NT2/D1 (cell line): Measurements from ENCODE around the gene MGAT4B.
A peak's percentile ranks its signal among the peaks of the same experiment; 100 is the strongest.

Experiments used
- DNase-seq: peaks from one replicate; pipeline ENCODE4 v3.0.0-alpha.2; 2011; ENCODE audit warnings: low read depth, low spot score
- H3K27me3 ChIP-seq: 2 replicates; pipeline ENCODE4 v1.6.0; 2011; ENCODE audit warnings: mild to moderate bottlenecking; ENCODE audit not compliant: insufficient read length, insufficient read depth
- H3K36me3 ChIP-seq: 2 replicates; pipeline ENCODE4 v1.6.1; 2011; ENCODE audit warnings: mild to moderate bottlenecking, low read length, mixed read lengths; ENCODE audit not compliant: insufficient read depth, insufficient read length
- H3K4me1 ChIP-seq: 2 replicates; pipeline ENCODE4 v1.5.1; 2011; ENCODE audit not compliant: insufficient read depth, insufficient read length
- H3K4me3 ChIP-seq: 2 replicates; pipeline ENCODE4 v1.5.1; 2011; ENCODE audit warnings: low read depth; ENCODE audit not compliant: insufficient read length
- H3K9ac ChIP-seq: 2 replicates; pipeline ENCODE4 v1.6.0; 2011; ENCODE audit warnings: low read depth; ENCODE audit not compliant: insufficient read length
- H3K9me3 ChIP-seq: 2 replicates; pipeline ENCODE4 v1.5.1; 2011; ENCODE audit warnings: mild to moderate bottlenecking, low read length; ENCODE audit not compliant: insufficient read depth
- SUZ12 ChIP-seq: IDR thresholded peaks from 2 replicates; pipeline ENCODE4 v1.6.1; 2011; ENCODE audit not compliant: insufficient read length, insufficient read depth; ENCODE audit errors: extremely low read depth
- YY1 ChIP-seq: IDR thresholded peaks from 2 replicates; pipeline ENCODE4 v1.6.1; 2011; ENCODE audit not compliant: insufficient read length, insufficient read depth
- ZNF274 ChIP-seq: IDR thresholded peaks from 2 replicates; pipeline ENCODE4 v1.6.1; 2011; ENCODE audit warnings: mild to moderate bottlenecking, low read depth, low read length

Gene MGAT4B

GRCh38 chr5:179803651-179804554 is 2.8 kb downstream of the MGAT4B start:
- H3K27me3 ChIP-seq: no peaks in the 10 kb centered on the region
- no peak for TF ChIP-seq YY1
- TF ChIP-seq ZNF274: no peak
- TF ChIP-seq SUZ12: no peak
- H3K4me1 ChIP-seq: peaks cover 26% of the 10 kb centered on the region
- no peaks in the 10 kb centered on the region for H3K9me3 ChIP-seq
- peaks cover 29% of the 10 kb centered on the region for H3K36me3 ChIP-seq
- no peak for DNase-seq
- H3K4me3 ChIP-seq: no peak overlapping the region
- no peak overlapping the region for H3K9ac ChIP-seq

- H3K36me3 ChIP-seq: peaks cover 38% of the 10 kb centered on the region
- H3K4me1 ChIP-seq: peaks cover 26% of the 10 kb centered on the region
- TF ChIP-seq ZNF274 (no peak), SUZ12 (no peak), YY1 (no peak)
- H3K27me3 ChIP-seq: no peaks in the 10 kb centered on the region
- no peak overlapping the region for H3K9ac ChIP-seq
- no peak for DNase-seq
- H3K4me3 ChIP-seq: no peak overlapping the region
- H3K9me3 ChIP-seq: no peaks in the 10 kb centered on the region
Observed at GRCh38 chr5:179802950-179803562, 3.6 kb downstream of the MGAT4B start.

- Histone ChIP-seq H3K27me3 (no peaks in the 10 kb centered on the region), H3K36me3 (peaks cover 45% of the 10 kb centered on the region), H3K9ac (peak overlapping the region; percentile 4), H3K9me3 (no peaks in the 10 kb centered on the region), H3K4me1 (peaks cover 26% of the 10 kb centered on the region), H3K4me3 (no peak overlapping the region)
- TF ChIP-seq ZNF274: no peak
- no peak for TF ChIP-seq SUZ12
- TF ChIP-seq YY1: no peak
- no peak for DNase-seq
Observed at GRCh38 chr5:179802207-179802883, 4.3 kb downstream of the MGAT4B start.

- H3K36me3 ChIP-seq: peaks cover 52% of the 10 kb centered on the region
- peaks cover 26% of the 10 kb centered on the region for H3K4me1 ChIP-seq
- no peaks in the 10 kb centered on the region for H3K9me3 ChIP-seq
- H3K27me3 ChIP-seq: no peaks in the 10 kb centered on the region
- TF ChIP-seq ZNF274: no peak
- no peak for TF ChIP-seq YY1
- TF ChIP-seq SUZ12: no peak
- DNase-seq: no peak
- no peak overlapping the region for H3K9ac ChIP-seq
- H3K4me3 ChIP-seq: no peak overlapping the region
Observed at GRCh38 chr5:179801304-179802206, 5.1 kb downstream of the MGAT4B start.

- H3K4me1 ChIP-seq: peaks cover 26% of the 10 kb centered on the region
- no peak overlapping the region for H3K4me3 ChIP-seq
- peaks cover 52% of the 10 kb centered on the region for H3K36me3 ChIP-seq
- no peaks in the 10 kb centered on the region for H3K9me3 ChIP-seq
- no peak overlapping the region for H3K9ac ChIP-seq
- no peak for DNase-seq
- no peak for TF ChIP-seq SUZ12
- TF ChIP-seq ZNF274: no peak
- TF ChIP-seq YY1: no peak
- no peaks in the 10 kb centered on the region for H3K27me3 ChIP-seq
Observed at GRCh38 chr5:179800696-179801201, 5.9 kb downstream of the MGAT4B start.

GRCh38 chr5:179800071-179800695 is 6.5 kb downstream of the MGAT4B start:
- Histone ChIP-seq H3K36me3 (peaks cover 52% of the 10 kb centered on the region), H3K4me3 (no peak overlapping the region), H3K4me1 (peaks cover 24% of the 10 kb centered on the region), H3K9me3 (no peaks in the 10 kb centered on the region), H3K27me3 (no peaks in the 10 kb centered on the region), H3K9ac (no peak overlapping the region)
- DNase-seq: no peak
- TF ChIP-seq SUZ12: no peak
- TF ChIP-seq YY1: no peak
- no peak for TF ChIP-seq ZNF274
